Activated naive CD4-positive, alpha-beta T cell treated with Interleukin-2 at 50 U/mL for 16 hours (primary cell): Measurements from ENCODE around the gene NRP2.

Experiments
- DNase-seq: peaks from one replicate; pipeline ENCODE4 v3.0.0-alpha.2; 2020

Gene NRP2

GRCh38 chr2:205732314-205732713 is 50.0 kb downstream of the NRP2 start:
- DNase-seq: no peak

DNA sequence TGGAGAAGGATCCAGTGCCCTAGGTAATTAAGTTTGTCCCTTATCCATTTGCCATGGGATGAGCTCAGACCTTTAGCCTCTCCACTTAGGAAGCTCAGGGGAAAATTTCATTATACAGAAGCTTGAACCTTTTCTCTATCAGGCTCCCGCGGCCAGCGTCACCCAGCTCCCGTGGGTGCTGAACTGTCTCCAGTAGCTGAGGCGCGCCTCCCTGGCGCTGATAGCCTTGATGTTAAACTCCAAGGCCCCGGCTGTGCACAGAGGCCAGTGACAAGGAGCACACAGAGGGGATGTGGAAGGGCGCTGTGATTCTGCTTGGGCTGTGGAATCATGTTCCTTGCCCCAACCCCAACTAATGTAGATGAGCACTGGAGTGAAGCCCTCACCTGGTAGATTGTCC is 50.8 kb downstream of the NRP2 start:
- no peak for DNase-seq

GRCh38 chr2:205733648-205734047 is 51.3 kb downstream of the NRP2 start:
- DNase-seq: no peak

DNA sequence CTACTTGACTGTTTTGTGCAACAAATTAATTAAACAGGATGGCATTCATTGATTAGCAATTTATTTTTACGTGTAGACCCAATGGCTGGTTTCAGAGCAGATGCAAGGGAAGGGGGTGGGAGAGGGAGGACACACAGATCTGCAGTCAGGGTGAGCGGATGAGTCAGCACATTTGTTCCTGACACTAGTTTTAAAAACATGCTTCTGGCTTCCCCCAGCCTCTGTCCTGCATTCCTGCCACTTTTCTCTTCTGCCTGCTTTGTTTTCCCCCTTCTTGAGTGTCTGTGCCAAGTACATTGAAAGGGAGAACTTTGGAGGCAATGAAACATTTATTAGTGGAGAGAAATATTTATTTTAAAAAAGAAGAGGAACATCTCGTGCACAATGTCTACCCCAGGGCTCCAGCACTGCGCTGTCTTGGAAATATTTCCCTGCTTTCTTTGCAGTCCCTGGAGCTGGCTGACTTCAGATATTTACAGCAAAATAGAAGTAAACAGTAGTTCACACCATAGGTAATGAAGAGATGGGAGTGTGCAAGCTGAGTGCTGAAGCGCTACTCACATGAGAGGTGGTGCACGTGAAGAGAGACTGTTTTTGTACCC is 52.2 kb downstream of the NRP2 start:
- no peak for DNase-seq

GRCh38 chr2:205738117-205738968 is 56.0 kb downstream of the NRP2 start:
- DNase-seq: no peak

DNA sequence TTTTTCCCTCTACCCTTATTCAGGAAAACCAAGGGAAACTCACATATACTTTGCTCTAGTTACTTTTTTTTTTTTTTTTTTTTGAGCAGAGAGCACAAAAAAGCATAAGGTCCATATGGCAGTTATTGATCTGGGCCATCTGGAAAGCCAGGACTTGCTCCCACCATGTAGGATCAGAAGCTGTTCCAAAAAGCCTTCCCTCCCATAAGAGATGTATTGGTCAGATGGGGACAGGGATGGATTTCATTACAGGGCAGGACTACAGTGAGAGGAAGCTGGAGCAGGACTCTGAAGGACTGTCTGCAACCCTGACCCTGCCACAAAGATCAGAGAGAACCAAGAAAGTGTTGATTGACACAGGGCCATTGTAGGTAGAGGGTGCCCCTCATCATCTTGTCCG is 57.3 kb downstream of the NRP2 start:
- no peak for DNase-seq

DNA sequence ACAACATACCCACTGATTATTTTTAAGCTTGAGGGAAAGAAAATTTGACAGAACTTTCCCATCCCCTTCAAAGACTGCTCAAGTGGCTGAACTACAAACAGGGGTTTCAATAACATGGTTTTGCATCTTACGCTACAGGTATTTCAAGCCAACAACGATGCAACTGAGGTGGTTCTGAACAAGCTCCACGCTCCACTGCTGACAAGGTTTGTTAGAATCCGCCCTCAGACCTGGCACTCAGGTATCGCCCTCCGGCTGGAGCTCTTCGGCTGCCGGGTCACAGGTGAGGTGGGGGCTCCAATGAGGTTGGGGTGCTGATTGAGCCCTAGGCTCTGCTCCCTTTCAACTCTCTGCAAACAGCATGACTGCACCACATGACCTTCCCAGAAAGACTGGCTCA is 58.1 kb downstream of the NRP2 start:
- no peak for DNase-seq

- no peak for DNase-seq
Measured at GRCh38 chr2:205741256-205741978, 59.1 kb downstream of the NRP2 start.

- no peak for DNase-seq
Measured at GRCh38 chr2:205743137-205743536, 60.8 kb downstream of the NRP2 start.

- DNase-seq: no peak
Measured at GRCh38 chr2:205744074-205744591, 61.8 kb downstream of the NRP2 start.

DNA sequence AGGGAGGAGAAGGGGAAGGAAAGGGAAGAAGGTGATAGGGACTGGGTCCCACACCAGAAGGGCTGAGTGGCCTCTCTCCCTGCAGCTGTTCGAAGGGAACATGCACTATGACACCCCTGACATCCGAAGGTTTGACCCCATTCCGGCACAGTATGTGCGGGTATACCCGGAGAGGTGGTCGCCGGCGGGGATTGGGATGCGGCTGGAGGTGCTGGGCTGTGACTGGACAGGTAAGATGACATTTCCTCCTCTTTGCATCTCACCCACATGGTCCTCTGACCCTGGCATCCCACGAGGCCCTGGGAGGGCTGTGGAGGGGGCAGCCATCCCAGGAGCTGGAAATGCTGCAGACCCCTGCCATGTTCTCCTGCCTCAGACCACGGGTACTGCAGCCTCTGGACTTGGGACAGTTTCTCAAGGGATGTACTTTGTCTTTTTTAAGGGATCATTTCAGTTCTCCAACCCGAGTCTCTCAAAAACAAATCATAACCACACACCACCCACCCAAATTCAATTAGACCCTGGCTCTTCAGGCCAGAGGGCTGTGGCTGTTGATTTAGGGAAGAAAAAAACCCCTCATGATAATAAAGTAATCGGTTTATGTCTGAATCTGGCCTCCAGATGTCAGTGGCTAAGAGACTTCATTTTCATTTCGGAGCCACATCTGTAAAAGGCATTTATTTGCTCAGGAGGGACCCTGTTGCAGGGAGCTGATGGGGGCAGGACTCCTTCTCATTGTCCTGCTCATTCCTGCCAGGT is 63.5 kb downstream of the NRP2 start:
- DNase-seq: no peak

DNA sequence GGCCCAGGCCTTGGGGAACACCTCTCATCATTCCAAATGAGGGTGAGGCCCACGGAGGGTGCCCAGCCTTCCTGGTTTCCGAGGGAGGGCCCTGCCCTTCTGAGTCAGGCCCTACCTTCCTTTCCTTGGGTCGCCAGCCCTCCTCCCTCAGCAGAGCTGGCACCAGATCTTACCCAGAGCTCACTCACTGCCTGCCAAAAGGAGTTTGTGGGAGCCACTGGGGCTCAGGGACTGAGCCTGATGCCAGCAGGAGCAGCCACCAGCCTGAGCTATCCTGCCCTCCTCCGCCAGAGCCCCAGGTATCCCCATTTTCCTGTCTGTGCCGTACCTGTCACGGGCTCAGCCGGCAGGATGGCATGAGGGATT is 64.1 kb downstream of the NRP2 start:
- no peak for DNase-seq

- DNase-seq: no peak
Measured at GRCh38 chr2:205747829-205748386, 65.6 kb downstream of the NRP2 start.

DNA sequence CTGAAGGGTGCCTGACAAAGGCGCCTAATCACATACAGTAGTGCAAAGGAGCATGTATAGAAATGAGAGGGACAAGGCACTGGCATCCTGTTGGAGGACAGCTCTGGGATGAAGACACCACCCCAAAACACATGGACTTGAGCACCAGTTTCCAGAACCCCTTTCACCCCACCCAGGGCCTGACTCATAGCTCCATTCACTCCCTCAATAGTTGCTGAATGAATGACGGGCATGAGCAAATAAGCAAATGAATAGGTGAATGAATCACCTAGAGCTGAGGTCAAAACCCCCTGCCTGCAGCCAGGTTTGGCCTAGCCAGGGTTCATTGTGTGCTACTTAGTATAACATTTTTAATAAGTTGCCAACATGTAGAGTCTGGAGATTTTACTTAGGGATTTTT is 66.3 kb downstream of the NRP2 start:
- DNase-seq: no peak

- DNase-seq: no peak
Measured at GRCh38 chr2:205749078-205749477, 66.8 kb downstream of the NRP2 start.

- no peak for DNase-seq
Measured at GRCh38 chr2:205750797-205751196, 68.5 kb downstream of the NRP2 start.

GRCh38 chr2:205751569-205752031 is 69.3 kb downstream of the NRP2 start:
- DNase-seq: no peak

GRCh38 chr2:205752296-205752820 is 70.1 kb downstream of the NRP2 start:
- DNase-seq: no peak

GRCh38 chr2:205752924-205753323 is 70.6 kb downstream of the NRP2 start:
- no peak for DNase-seq

DNA sequence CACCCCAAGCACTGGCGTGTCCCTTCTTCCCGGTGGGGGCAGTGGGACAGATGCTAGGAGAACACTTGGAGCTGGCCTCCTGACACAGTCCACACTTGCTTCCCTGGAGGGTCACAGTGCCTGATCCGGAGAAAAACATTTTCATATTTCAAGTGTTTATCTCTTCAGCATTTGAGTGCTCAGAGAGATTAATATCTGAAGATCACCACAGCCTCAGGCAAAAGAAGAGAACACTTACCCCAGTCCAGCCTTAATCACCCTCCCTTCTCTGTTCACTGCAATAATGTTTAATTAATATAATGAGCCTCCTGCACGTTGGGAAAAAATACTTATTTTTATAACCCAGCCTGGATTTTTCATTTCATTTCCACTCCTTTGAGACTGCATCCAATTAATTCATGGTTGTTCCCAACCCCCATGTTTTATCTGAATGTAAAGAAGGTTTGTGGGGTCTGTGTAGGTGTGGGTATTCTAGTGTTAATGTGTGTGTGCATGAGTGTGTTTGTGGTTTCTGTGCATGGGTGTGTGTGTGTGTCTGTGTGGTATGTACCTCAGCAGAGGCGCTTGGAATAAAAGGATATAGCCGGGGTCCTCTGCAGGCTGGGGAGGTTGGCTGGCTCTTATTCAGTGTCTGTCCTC is 72.1 kb downstream of the NRP2 start:
- DNase-seq: no peak

DNA sequence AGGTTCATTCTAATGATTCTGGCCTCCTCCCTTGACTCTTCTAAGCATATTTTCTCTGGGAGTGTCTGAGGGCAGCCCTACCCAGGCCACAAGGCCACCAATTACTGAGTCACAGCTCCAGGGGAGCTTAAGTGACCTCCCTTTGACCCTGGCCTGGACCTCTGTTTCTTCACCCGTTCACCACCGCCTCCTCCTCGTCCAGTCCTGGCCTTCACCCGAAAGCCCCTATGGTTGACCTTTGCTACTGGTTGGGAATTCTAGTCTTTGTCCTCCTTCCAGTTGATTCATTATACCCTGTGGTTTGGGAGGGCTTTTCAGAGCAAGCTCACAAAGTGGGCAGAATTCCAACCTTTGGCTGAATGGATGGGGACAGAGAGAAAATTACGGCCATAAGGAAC is 72.6 kb downstream of the NRP2 start:
- no peak for DNase-seq

DNA sequence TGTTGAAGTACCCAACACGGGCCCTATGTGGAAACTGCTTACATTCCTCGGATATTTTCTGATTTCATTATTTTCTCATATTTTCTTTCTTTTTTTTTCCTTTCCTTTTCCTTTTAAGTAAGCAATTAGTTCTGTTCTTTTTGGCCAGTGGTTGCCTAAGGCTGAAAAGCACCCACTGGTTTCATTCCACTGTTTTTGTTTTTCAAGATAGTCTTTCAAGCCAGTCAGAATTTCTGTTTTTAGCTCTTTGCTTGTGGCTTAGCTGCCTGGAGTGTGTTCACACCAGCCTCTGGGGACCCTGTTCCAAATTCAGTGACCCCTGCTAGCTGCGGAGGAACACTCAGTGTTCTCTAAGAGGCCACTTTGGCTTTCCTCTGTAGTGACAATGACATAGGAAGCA is 73.6 kb downstream of the NRP2 start:
- no peak for DNase-seq
